Measurements from ENCODE around the gene TROAP. TPM values are rescaled to one million over a fixed set of nuclear protein-coding genes. Genes with fewer than 3 reads are reported as not detected.

TROAP gene
- total and polyA plus RNA-seq, 5 donors, result 0.25 to 1.7 (median 0.79) TPM; not detected in 1

DNA sequence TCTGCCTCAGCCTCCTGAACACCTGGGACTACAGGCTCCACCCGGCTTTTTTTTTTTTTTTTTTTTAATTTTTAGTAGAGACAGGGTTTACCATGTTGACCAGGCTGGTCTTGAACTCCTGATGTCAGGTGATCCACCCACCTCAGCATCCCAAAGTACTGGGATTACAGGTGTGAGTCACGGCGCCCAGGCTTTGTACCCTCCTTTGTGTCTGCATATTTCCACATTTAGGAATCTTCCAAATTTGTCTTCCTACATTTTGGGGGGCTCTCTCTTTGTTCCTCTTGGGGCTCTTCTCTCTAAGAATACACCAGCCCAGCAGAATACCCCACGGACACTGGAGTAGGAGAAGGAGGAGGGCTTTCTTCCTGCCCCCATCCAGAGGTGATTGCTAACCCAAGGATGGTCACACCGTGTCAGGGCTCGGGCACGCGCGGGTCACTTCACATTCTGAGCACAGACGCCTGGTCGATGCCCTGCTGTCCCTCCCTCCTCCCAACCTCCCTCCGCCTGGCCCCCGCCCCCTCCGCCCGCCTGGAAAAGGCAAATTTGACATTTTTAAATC, 21.5 kb downstream of the TROAP start:
- Histone ChIP-seq H3K27me3 (ENCODE audit: control insufficient read depth, insufficient read depth) (no peaks in the 10 kb centered on the region), H3K9me3 (ENCODE audit: control insufficient read depth, low read length) (no peaks in the 10 kb centered on the region), H3K4me1 (ENCODE audit: control insufficient read depth, insufficient read depth, low read length) (peaks cover 5% of the 10 kb centered on the region), H3K4me3 (ENCODE audit: low read length) (peak overlapping the region; percentile 56), H3K27ac (ENCODE audit: low read length) (no peak overlapping the region)
- DNase-seq (no peak), ATAC-seq (no peak)
- WGBS, result 22% methylated on average over 15 of the region's 15 CpGs
- intact Hi-C loops (cut with DNase I), result loop anchor here in 2 of 4 donors (5.0 kb wide), 2 partner anchors 52 to 57 kb away; no protein-coding TSS in a partner anchor

DNA sequence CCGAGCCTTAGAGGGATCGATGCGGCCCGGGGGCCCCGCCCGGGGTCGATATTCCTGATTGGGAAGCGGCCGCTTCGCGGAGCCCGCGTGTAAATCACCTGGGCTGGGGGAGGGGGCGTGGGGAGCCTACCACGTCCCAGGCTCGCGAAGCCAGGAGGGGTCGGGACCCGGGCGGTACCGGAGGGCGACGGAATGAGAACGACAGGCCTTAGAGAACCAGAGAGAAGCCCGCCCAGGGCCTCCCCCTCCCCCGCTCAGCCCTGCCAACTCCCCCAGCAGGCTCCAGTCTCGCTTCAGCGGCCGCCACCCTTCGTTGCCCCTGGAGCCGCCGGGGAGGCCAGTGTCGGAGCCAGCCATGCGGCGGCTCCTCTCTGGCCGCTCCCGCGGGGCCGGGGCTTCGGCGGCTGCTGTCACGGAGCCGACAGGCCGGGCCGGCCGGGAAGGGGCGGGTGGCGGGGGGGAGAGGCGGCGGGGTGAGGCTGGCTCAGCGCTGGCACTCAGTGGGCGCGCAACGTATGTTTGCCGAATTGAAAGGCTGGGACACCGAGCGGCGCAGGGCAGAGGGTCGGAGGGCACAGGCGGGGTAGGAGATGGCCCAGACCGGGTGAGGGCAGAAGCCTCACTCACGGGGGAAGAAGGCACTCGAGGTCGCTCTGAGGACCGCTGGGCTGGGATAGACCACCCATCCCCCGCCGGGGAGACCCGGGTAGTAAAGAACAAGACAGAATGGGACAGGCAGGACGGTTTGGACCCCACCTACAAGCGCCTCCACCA, 22.2 kb downstream of the TROAP start:
- Histone ChIP-seq H3K9me3 (ENCODE audit: control insufficient read depth, low read length) (no peaks in the 10 kb centered on the region), H3K27ac (ENCODE audit: low read length) (no peak overlapping the region), H3K4me3 (ENCODE audit: low read length) (peak overlapping the region; percentile 56), H3K27me3 (ENCODE audit: control insufficient read depth, insufficient read depth) (no peaks in the 10 kb centered on the region), H3K4me1 (ENCODE audit: control insufficient read depth, insufficient read depth, low read length) (peaks cover 5% of the 10 kb centered on the region)
- DNase-seq (peak in 2 of 3 donors; percentile 60 to 71), ATAC-seq (peak; percentile 9)
- WGBS, result 1% methylated on average over 70 of the region's 70 CpGs
- intact Hi-C loops (cut with DNase I), result no loop called here

GRCh38 chr12:49345825-49346658, 23.0 kb downstream of the TROAP start:
- Histone ChIP-seq H3K27me3 (ENCODE audit: control insufficient read depth, insufficient read depth) (no peaks in the 10 kb centered on the region), H3K9me3 (ENCODE audit: control insufficient read depth, low read length) (no peaks in the 10 kb centered on the region), H3K4me3 (ENCODE audit: low read length) (peak overlapping the region; percentile 56), H3K4me1 (ENCODE audit: control insufficient read depth, insufficient read depth, low read length) (peaks cover 5% of the 10 kb centered on the region), H3K27ac (ENCODE audit: low read length) (no peak overlapping the region)
- 1% methylated on average over 61 of the region's 61 CpGs for WGBS
- ATAC-seq, result no peak
- intact Hi-C loops (cut with DNase I), result no loop called here
- DNase-seq, result peak in 1 of 3 donors; percentile 41

GRCh38 chr12:49346659-49347310, 23.7 kb downstream of the TROAP start, which contains the start of gene DNAJC22:
Gene DNAJC22, plus strand, starts transcription at chr12:49346888. Its CDS starts 1,985 bp downstream, at chr12:49348873.
- H3K4me1 ChIP-seq (ENCODE audit: control insufficient read depth, insufficient read depth, low read length), result peaks cover 5% of the 10 kb centered on the region
- ATAC-seq, result peak in 1 of 2 donors; percentile 5
- intact Hi-C loops (cut with DNase I), result no loop called here

GRCh38 chr12:49347311-49348193, 24.5 kb downstream of the TROAP start:
- WGBS, result 8% methylated on average over 37 of the region's 37 CpGs
- H3K27ac ChIP-seq (ENCODE audit: low read length), result no peak overlapping the region
- peaks cover 5% of the 10 kb centered on the region for H3K4me1 ChIP-seq (ENCODE audit: control insufficient read depth, insufficient read depth, low read length)
- H3K9me3 ChIP-seq (ENCODE audit: control insufficient read depth, low read length), result no peaks in the 10 kb centered on the region
- ATAC-seq, result peak; percentile 88 to 91
- intact Hi-C loops (cut with DNase I), result no loop called here
- peak overlapping the region; percentile 56 for H3K4me3 ChIP-seq (ENCODE audit: low read length)
- H3K27me3 ChIP-seq (ENCODE audit: control insufficient read depth, insufficient read depth), result no peaks in the 10 kb centered on the region
- DNase-seq, result peak; percentile 79 to 94 (median 89)

More at GRCh38 chr12:49346659-49347310, 23.7 kb downstream of the TROAP start, which contains the start of gene DNAJC22:
- no peaks in the 10 kb centered on the region for H3K9me3 ChIP-seq (ENCODE audit: control insufficient read depth, low read length)
- 1% methylated on average over 47 of the region's 47 CpGs for WGBS
- peak in 2 of 3 donors; percentile 60 to 68 for DNase-seq
- peak within 1 kb of the TSS; percentile 56 for H3K4me3 ChIP-seq (ENCODE audit: low read length)
- H3K27ac ChIP-seq (ENCODE audit: low read length), result no peak within 1 kb of the TSS
- H3K27me3 ChIP-seq (ENCODE audit: control insufficient read depth, insufficient read depth), result no peaks in the 10 kb centered on the region

DNA sequence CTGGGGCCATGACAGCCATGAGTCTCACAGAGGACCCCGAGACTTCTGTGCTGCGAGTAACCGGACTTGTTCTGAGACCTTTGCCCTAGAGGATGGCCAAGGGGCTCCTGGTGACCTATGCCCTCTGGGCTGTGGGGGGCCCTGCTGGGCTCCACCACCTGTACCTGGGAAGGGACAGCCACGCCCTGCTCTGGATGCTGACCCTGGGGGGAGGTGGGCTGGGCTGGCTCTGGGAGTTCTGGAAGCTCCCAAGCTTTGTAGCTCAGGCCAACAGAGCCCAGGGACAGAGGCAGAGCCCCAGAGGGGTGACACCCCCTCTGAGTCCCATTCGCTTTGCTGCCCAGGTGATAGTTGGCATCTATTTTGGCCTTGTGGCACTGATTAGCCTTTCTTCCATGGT, 25.7 kb downstream of the TROAP start:
- no peak overlapping the region for H3K27ac ChIP-seq (ENCODE audit: low read length)
- DNase-seq (peak in 1 of 3 donors; percentile 40), ATAC-seq (no peak)
- no peaks in the 10 kb centered on the region for H3K27me3 ChIP-seq (ENCODE audit: control insufficient read depth, insufficient read depth)
- intact Hi-C loops (cut with DNase I), result no loop called here
- H3K4me1 ChIP-seq (ENCODE audit: control insufficient read depth, insufficient read depth, low read length), result peaks cover 2% of the 10 kb centered on the region
- WGBS, result 98% methylated on average over 5 of the region's 5 CpGs
- H3K9me3 ChIP-seq (ENCODE audit: control insufficient read depth, low read length), result no peaks in the 10 kb centered on the region
- H3K4me3 ChIP-seq (ENCODE audit: low read length), result no peak overlapping the region

DNA sequence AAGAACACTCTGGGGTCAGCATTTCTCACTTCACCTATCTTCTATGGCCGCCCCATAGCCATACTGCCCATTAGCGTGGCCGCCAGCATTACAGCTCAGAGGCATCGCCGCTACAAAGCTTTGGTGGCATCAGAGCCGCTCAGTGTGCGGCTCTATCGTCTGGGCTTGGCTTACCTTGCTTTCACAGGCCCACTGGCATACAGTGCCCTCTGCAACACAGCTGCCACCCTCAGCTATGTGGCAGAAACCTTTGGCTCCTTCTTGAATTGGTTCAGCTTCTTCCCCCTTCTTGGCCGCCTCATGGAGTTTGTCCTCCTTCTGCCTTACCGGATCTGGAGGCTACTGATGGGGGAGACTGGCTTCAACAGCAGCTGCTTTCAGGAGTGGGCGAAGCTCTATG, 26.2 kb downstream of the TROAP start:
- DNase-seq (peak in 1 of 3 donors; percentile 34), ATAC-seq (no peak)
- Histone ChIP-seq H3K27me3 (ENCODE audit: control insufficient read depth, insufficient read depth) (no peaks in the 10 kb centered on the region), H3K4me3 (ENCODE audit: low read length) (no peak overlapping the region), H3K4me1 (ENCODE audit: control insufficient read depth, insufficient read depth, low read length) (peaks cover 2% of the 10 kb centered on the region), H3K27ac (ENCODE audit: low read length) (no peak overlapping the region), H3K9me3 (ENCODE audit: control insufficient read depth, low read length) (no peaks in the 10 kb centered on the region)
- WGBS, result 97% methylated on average over 11 of the region's 11 CpGs
- intact Hi-C loops (cut with DNase I), result no loop called here

GRCh38 chr12:49352351-49352750, 29.3 kb downstream of the TROAP start:
- intact Hi-C loops (cut with DNase I), result loop anchor here in 1 of 4 donors (10.0 kb wide), 1 partner anchor 232 kb away; no protein-coding TSS in a partner anchor
- no peaks in the 10 kb centered on the region for H3K9me3 ChIP-seq (ENCODE audit: control insufficient read depth, low read length)
- H3K4me1 ChIP-seq (ENCODE audit: control insufficient read depth, insufficient read depth, low read length), result no peaks in the 10 kb centered on the region
- H3K4me3 ChIP-seq (ENCODE audit: low read length), result no peak overlapping the region
- no peak overlapping the region for H3K27ac ChIP-seq (ENCODE audit: low read length)
- 63% methylated on average over 2 of the region's 2 CpGs for WGBS
- ATAC-seq (no peak), DNase-seq (no peak)
- H3K27me3 ChIP-seq (ENCODE audit: control insufficient read depth, insufficient read depth), result no peaks in the 10 kb centered on the region

- Histone ChIP-seq H3K27ac (ENCODE audit: low read length) (no peak overlapping the region), H3K4me1 (ENCODE audit: control insufficient read depth, insufficient read depth, low read length) (no peaks in the 10 kb centered on the region), H3K9me3 (ENCODE audit: control insufficient read depth, low read length) (no peaks in the 10 kb centered on the region), H3K27me3 (ENCODE audit: control insufficient read depth, insufficient read depth) (no peaks in the 10 kb centered on the region), H3K4me3 (ENCODE audit: low read length) (no peak overlapping the region)
- 95% methylated on average over 10 of the region's 10 CpGs for WGBS
- intact Hi-C loops (cut with DNase I), result loop anchor here in 2 of 4 donors (5.0 to 10.0 kb wide), 2 partner anchors 156 to 229 kb away; no protein-coding TSS in a partner anchor
- DNase-seq (no peak), ATAC-seq (no peak)
Observed at GRCh38 chr12:49355913-49356312, 32.9 kb downstream of the TROAP start.
